ENCODE measurements around the gene RARG.

The RARG gene

GRCh38 chr12:53230108-53230845, 1.7 kb downstream of the RARG start:
- H3K4me3 ChIP-seq (ENCODE audit: control insufficient read depth, low read depth, low read length): no peak overlapping the region; the same call in 1 of the 2 replicates
- DNase-seq (ENCODE audit: low read depth): no peak
- TF ChIP-seq CTCF (IDR thresholded peaks at IDR 0.05; ENCODE audit: control insufficient read depth, insufficient read depth, low read depth, low read length, missing control alignments): no peak

- H3K4me3 ChIP-seq (ENCODE audit: control insufficient read depth, low read depth, low read length): no peak overlapping the region
- TF ChIP-seq CTCF (IDR thresholded peaks at IDR 0.05; ENCODE audit: control insufficient read depth, insufficient read depth, low read depth, low read length, missing control alignments): no peak
- DNase-seq (ENCODE audit: low read depth): no peak
Measured at GRCh38 chr12:53229454-53229853, 2.6 kb downstream of the RARG start.

GRCh38 chr12:53227836-53228235, 4.2 kb downstream of the RARG start:
- no peak overlapping the region for H3K4me3 ChIP-seq (ENCODE audit: control insufficient read depth, low read depth, low read length)
- TF ChIP-seq CTCF (IDR thresholded peaks at IDR 0.05; ENCODE audit: control insufficient read depth, insufficient read depth, low read depth, low read length, missing control alignments): no peak
- no peak for DNase-seq (ENCODE audit: low read depth)

GRCh38 chr12:53227341-53227740, 4.7 kb downstream of the RARG start:
- TF ChIP-seq CTCF (IDR thresholded peaks at IDR 0.05; ENCODE audit: control insufficient read depth, insufficient read depth, low read depth, low read length, missing control alignments): no peak
- DNase-seq (ENCODE audit: low read depth): no peak

GRCh38 chr12:53226815-53227214, 5.2 kb downstream of the RARG start:
- TF ChIP-seq CTCF (IDR thresholded peaks at IDR 0.05; ENCODE audit: control insufficient read depth, insufficient read depth, low read depth, low read length, missing control alignments): no peak
- no peak overlapping the region for H3K4me3 ChIP-seq (ENCODE audit: control insufficient read depth, low read depth, low read length)
- DNase-seq (ENCODE audit: low read depth): no peak

More at GRCh38 chr12:53227341-53227740, 4.7 kb downstream of the RARG start:
- H3K4me3 ChIP-seq (ENCODE audit: control insufficient read depth, low read depth, low read length): no peak overlapping the region

- no peak overlapping the region for H3K4me3 ChIP-seq (ENCODE audit: control insufficient read depth, low read depth, low read length)
- TF ChIP-seq CTCF (IDR thresholded peaks at IDR 0.05; ENCODE audit: control insufficient read depth, insufficient read depth, low read depth, low read length, missing control alignments): no peak
- no peak for DNase-seq (ENCODE audit: low read depth)
Measured at GRCh38 chr12:53225635-53226424, 6.2 kb downstream of the RARG start.

Data from AG09309 (cell line).